Measurements from ENCODE around the gene LMO1. TPM values are rescaled to one million over a fixed set of nuclear protein-coding genes. Genes with fewer than 3 reads are reported as not detected.

LMO1 gene
- total and polyA plus RNA-seq, 9 of the 15 experiments (the other 6 are each of a cell fraction or from before 2014, with no cell fraction given), result not detected

DNA sequence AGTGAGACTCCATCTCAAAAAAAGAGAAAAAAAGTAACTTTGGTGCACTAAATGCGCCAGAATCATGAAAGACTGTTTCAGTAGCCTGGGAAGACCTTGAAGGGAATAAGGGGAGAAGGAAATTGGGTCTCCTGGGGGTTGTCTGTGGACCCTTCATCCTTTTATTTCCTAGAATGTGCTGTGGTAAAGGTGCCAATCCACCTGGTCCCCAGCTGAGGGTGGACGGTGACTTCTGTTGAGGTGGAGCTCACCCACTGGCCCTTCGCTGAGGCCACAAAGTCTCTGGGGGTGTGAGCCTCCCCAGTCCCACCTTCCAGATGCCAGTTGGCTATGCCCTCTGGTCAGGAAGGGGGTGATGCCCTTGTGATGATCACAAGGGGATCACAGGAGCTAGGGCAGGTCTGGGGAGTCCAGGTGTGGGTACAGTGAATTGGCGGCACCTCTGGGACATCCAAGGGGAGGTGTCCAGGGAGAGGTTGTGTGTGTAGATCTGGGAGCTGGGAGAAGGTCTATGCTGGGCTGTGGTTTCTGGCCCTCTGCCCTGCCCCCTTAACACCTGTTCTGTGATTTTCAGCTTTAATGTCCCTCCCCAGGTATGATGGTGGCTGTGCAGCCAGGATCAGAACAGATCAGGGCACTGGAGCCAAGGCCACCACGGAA, 34.2 kb upstream of the LMO1 start:
- 2% methylated on average over 5 of the region's 5 CpGs for WGBS (ENCODE audit: insufficient coverage, low coverage, missing lambda C conversion rate)
- intact Hi-C loops (cut with micrococcal nuclease) (no loop called here), in situ Hi-C loops (cut with MboI) (no loop called here)
- Histone ChIP-seq H4K20me1 (replicated peaks; ENCODE audit: control insufficient read depth, insufficient read depth, low read length) (no peaks in the 10 kb centered on the region), H3K4me2 (ENCODE audit: insufficient read depth, low read length) (no peak overlapping the region), H3K27ac (ENCODE audit: extremely low read depth, low read depth, low read length) (no peak overlapping the region), H3K9me1 (ENCODE audit: control insufficient read depth, insufficient read depth, low read length) (no peaks in the 10 kb centered on the region), H3K36me3 (ENCODE audit: control insufficient read depth, insufficient read depth, low read length) (no peaks in the 10 kb centered on the region), H2AFZ (ENCODE audit: low read depth, low read length) (no peak overlapping the region), H3K79me2 (ENCODE audit: control insufficient read depth, insufficient read depth, low read length) (no peaks in the 10 kb centered on the region), H3K4me3 (no peak overlapping the region), H3K9me3 (replicated peaks; ENCODE audit: control insufficient read depth, insufficient read depth, low read depth, low read length) (no peaks in the 10 kb centered on the region), H3K27me3 (ENCODE audit: control insufficient read depth in 2 of 2, insufficient read depth in 2 of 2, low read length in 2 of 2) (peaks cover 3 to 47% of the 10 kb centered on the region in 2 experiments; a peak in 3 of 5 replicates), H3K9ac (ENCODE audit: insufficient read depth in 1 of 2, low read depth in 2 of 2, low read length in 2 of 2) (no peak overlapping the region), H3K4me1 (replicated peaks in 1 of 2; ENCODE audit: control insufficient read depth in 2 of 2, insufficient read depth in 2 of 2, low read length in 2 of 2) (no peaks in the 10 kb centered on the region)
- ChIA-PET CTCF (ENCODE audit: low intra/inter-chr PET ratio) (no interaction called here), POLR2A (no interaction called here)
- DNase-seq (ENCODE audit: extremely low read depth in 1 of 4, low spot score in 3 of 4) (no peak), ATAC-seq (no peak), FAIRE-seq (no peak)
- no TSS peak for BruUV-seq (replicated peaks)
- no peak for TF ChIP-seq KAT7 (CRISPR knock-in tag; IDR thresholded peaks at IDR 0.05; ENCODE audit: borderline replicate concordance)
- TF ChIP-seq SIN3B (IDR thresholded peaks at IDR 0.05; ENCODE audit: low read depth), result no peak
- no peak for TF ChIP-seq RUNX1 (IDR thresholded peaks at IDR 0.05; ENCODE audit: low read depth)
- no peak for TF ChIP-seq ARNT (IDR thresholded peaks at IDR 0.05)
- TF ChIP-seq SRF (CRISPR knock-in tag; IDR thresholded peaks at IDR 0.05), result no peak
- TF ChIP-seq, protein P1, sequence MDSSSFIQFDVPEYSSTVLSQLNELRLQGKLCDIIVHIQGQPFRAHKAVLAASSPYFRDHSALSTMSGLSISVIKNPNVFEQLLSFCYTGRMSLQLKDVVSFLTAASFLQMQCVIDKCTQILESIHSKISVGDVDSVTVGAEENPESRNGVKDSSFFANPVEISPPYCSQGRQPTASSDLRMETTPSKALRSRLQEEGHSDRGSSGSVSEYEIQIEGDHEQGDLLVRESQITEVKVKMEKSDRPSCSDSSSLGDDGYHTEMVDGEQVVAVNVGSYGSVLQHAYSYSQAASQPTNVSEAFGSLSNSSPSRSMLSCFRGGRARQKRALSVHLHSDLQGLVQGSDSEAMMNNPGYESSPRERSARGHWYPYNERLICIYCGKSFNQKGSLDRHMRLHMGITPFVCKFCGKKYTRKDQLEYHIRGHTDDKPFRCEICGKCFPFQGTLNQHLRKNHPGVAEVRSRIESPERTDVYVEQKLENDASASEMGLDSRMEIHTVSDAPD (CRISPR knock-in tag; IDR thresholded peaks at IDR 0.05), result no peak
- TF ChIP-seq RBM39 (optimal IDR thresholded peaks at IDR 0.05; ENCODE audit: low read depth, low read length), result no peak
- TF ChIP-seq, protein P2, sequence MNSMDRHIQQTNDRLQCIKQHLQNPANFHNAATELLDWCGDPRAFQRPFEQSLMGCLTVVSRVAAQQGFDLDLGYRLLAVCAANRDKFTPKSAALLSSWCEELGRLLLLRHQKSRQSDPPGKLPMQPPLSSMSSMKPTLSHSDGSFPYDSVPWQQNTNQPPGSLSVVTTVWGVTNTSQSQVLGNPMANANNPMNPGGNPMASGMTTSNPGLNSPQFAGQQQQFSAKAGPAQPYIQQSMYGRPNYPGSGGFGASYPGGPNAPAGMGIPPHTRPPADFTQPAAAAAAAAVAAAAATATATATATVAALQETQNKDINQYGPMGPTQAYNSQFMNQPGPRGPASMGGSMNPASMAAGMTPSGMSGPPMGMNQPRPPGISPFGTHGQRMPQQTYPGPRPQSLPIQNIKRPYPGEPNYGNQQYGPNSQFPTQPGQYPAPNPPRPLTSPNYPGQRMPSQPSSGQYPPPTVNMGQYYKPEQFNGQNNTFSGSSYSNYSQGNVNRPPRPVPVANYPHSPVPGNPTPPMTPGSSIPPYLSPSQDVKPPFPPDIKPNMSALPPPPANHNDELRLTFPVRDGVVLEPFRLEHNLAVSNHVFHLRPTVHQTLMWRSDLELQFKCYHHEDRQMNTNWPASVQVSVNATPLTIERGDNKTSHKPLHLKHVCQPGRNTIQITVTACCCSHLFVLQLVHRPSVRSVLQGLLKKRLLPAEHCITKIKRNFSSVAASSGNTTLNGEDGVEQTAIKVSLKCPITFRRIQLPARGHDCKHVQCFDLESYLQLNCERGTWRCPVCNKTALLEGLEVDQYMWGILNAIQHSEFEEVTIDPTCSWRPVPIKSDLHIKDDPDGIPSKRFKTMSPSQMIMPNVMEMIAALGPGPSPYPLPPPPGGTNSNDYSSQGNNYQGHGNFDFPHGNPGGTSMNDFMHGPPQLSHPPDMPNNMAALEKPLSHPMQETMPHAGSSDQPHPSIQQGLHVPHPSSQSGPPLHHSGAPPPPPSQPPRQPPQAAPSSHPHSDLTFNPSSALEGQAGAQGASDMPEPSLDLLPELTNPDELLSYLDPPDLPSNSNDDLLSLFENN (IDR thresholded peaks at IDR 0.05; ENCODE audit: low read depth in 2 of 2, low read length in 2 of 2), result no peak
- no peak for TF ChIP-seq SMAD2 (IDR thresholded peaks at IDR 0.05; ENCODE audit: low read depth, low read length)
- TF ChIP-seq GTF2A2 (tag; IDR thresholded peaks at IDR 0.05), result no peak
- no peak for TF ChIP-seq ZNF586 (CRISPR knock-in tag; conservative IDR thresholded peaks at IDR 0.05)
- TF ChIP-seq KDM2B (CRISPR knock-in tag; IDR thresholded peaks at IDR 0.05), result no peak
- no peak for TF ChIP-seq CCNT2 (IDR thresholded peaks at IDR 0.05; ENCODE audit: borderline replicate concordance, extremely low read depth, insufficient read length, low read depth, low read length)
- TF ChIP-seq, protein P3, sequence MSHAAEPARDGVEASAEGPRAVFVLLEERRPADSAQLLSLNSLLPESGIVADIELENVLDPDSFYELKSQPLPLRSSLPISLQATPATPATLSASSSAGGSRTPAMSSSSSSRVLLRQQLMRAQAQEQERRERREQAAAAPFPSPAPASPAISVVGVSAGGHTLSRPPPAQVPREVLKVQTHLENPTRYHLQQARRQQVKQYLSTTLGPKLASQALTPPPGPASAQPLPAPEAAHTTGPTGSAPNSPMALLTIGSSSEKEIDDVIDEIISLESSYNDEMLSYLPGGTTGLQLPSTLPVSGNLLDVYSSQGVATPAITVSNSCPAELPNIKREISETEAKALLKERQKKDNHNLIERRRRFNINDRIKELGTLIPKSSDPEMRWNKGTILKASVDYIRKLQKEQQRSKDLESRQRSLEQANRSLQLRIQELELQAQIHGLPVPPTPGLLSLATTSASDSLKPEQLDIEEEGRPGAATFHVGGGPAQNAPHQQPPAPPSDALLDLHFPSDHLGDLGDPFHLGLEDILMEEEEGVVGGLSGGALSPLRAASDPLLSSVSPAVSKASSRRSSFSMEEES (CRISPR knock-in tag; IDR thresholded peaks at IDR 0.05), result no peak
- no peak for TF ChIP-seq ZNF217 (CRISPR knock-in tag; IDR thresholded peaks at IDR 0.05)
- no peak for TF ChIP-seq HDAC2 (IDR thresholded peaks at IDR 0.05)
